GM12872 (cell line): ENCODE data around the gene OR2Y1.

ENCODE experiments used
- CTCF ChIP-seq: IDR thresholded peaks from 3 replicates; pipeline ENCODE4 v1.5.1; 2011; ENCODE audit warnings: low read depth, mild to moderate bottlenecking, low read length, moderate library complexity; ENCODE audit not compliant: insufficient read depth

OR2Y1 gene

GRCh38 chr5:180769821-180770220 lies 30.0 kb upstream of the OR2Y1 start:
- TF ChIP-seq CTCF: no peak

GRCh38 chr5:180755601-180756000 lies 15.7 kb upstream of the OR2Y1 start:
- TF ChIP-seq CTCF: no peak

GRCh38 chr5:180744253-180744652 lies 4.4 kb upstream of the OR2Y1 start:
- no peak for TF ChIP-seq CTCF

GRCh38 chr5:180742727-180743126 lies 2.9 kb upstream of the OR2Y1 start:
- no peak for TF ChIP-seq CTCF

GRCh38 chr5:180739271-180739670 lies 587 bp downstream of the OR2Y1 start:
- no peak for TF ChIP-seq CTCF

- TF ChIP-seq CTCF: no peak
Observed at GRCh38 chr5:180736536-180736935, 3.3 kb downstream of the OR2Y1 start.

- TF ChIP-seq CTCF: no peak
Observed at GRCh38 chr5:180724944-180725343, 14.9 kb downstream of the OR2Y1 start.

GRCh38 chr5:180723936-180724335 lies 15.9 kb downstream of the OR2Y1 start:
- no peak for TF ChIP-seq CTCF
